GM06990 (cell line): ENCODE measurements around the gene PLAGL2.

Experiments used
- DNase-seq: peaks from one replicate; pipeline ENCODE4 v3.0.0-alpha.2; 2011; ENCODE audit not compliant: insufficient read length; ENCODE audit errors: extremely low read depth
- H3K27me3 ChIP-seq: replicated peaks from 2 replicates; pipeline ENCODE4 v1.6.0; 2011; ENCODE audit warnings: low read length; ENCODE audit not compliant: control insufficient read depth, insufficient read depth
- H3K36me3 ChIP-seq: 2 replicates; pipeline ENCODE4 v1.5.1; 2011; ENCODE audit warnings: low read length; ENCODE audit not compliant: control insufficient read depth, insufficient read depth
- H3K4me3 ChIP-seq: replicated peaks from 2 replicates; pipeline ENCODE4 v1.5.1; 2011; ENCODE audit warnings: low read depth, mild to moderate bottlenecking, control low read depth, low read length
- TF ChIP-seq, protein P1 (sequence below): IDR thresholded peaks from 2 replicates; pipeline ENCODE4 v1.5.1; 2011; ENCODE audit warnings: low read length, control low read depth, mild to moderate bottlenecking, inconsistent platforms; ENCODE audit not compliant: insufficient read depth, poor library complexity, severe bottlenecking

Gene PLAGL2

DNA sequence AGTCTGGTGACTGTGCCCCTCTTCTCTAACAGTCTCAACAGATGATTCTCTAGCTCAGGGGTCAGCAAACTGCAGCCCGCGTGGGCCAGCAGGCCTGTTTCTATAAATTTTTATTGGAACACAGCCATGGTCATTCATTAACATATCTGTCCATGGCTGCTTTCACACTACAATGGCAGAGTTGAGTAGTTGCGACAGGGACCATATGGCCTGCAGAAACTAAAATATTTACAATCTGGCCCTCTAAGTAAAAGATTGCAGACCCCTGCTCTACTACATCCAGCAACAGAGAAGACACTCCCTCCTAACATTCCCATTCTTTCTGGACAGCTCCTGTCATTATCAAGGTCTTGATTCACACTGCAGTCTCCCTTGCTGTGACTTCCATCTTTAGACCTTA lies 45.2 kb downstream of the PLAGL2 start:
- DNase-seq = no peak
- TF ChIP-seq, protein P1, sequence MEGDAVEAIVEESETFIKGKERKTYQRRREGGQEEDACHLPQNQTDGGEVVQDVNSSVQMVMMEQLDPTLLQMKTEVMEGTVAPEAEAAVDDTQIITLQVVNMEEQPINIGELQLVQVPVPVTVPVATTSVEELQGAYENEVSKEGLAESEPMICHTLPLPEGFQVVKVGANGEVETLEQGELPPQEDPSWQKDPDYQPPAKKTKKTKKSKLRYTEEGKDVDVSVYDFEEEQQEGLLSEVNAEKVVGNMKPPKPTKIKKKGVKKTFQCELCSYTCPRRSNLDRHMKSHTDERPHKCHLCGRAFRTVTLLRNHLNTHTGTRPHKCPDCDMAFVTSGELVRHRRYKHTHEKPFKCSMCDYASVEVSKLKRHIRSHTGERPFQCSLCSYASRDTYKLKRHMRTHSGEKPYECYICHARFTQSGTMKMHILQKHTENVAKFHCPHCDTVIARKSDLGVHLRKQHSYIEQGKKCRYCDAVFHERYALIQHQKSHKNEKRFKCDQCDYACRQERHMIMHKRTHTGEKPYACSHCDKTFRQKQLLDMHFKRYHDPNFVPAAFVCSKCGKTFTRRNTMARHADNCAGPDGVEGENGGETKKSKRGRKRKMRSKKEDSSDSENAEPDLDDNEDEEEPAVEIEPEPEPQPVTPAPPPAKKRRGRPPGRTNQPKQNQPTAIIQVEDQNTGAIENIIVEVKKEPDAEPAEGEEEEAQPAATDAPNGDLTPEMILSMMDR = no peak
- H3K36me3 ChIP-seq = peaks cover 52% of the 10 kb centered on the region
- no peak overlapping the region for H3K4me3 ChIP-seq
- no peaks in the 10 kb centered on the region for H3K27me3 ChIP-seq

- H3K4me3 ChIP-seq = no peak overlapping the region
- H3K36me3 ChIP-seq = peaks cover 46% of the 10 kb centered on the region
- TF ChIP-seq, protein P1 = no peak
- no peaks in the 10 kb centered on the region for H3K27me3 ChIP-seq
- DNase-seq = no peak
Observed at GRCh38 chr20:32160341-32160740, 47.2 kb downstream of the PLAGL2 start.

DNA sequence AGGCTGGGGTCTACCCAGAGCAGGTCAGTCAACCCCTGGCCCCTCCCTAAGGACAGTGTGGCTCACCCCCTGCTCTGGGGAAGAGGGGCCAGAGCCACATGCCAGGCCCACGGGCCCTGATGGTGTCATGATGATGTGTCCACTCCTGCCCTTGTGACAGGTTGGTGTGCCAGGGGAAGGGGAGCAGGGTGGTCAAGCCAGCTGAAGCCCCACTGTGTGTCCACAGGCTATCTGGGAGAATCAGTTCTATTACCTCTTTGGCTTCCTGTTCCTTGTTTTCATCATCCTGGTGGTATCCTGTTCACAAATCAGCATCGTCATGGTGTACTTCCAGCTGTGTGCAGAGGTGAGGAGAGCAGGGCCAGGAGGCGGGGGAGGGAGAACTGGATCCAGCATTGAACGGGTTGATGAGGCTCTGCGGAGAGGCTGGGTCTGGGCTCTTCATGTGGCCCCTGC lies 47.7 kb downstream of the PLAGL2 start:
- peaks cover 42% of the 10 kb centered on the region for H3K36me3 ChIP-seq
- H3K4me3 ChIP-seq = no peak overlapping the region
- TF ChIP-seq, protein P1 = no peak
- no peak for DNase-seq
- no peaks in the 10 kb centered on the region for H3K27me3 ChIP-seq

DNA sequence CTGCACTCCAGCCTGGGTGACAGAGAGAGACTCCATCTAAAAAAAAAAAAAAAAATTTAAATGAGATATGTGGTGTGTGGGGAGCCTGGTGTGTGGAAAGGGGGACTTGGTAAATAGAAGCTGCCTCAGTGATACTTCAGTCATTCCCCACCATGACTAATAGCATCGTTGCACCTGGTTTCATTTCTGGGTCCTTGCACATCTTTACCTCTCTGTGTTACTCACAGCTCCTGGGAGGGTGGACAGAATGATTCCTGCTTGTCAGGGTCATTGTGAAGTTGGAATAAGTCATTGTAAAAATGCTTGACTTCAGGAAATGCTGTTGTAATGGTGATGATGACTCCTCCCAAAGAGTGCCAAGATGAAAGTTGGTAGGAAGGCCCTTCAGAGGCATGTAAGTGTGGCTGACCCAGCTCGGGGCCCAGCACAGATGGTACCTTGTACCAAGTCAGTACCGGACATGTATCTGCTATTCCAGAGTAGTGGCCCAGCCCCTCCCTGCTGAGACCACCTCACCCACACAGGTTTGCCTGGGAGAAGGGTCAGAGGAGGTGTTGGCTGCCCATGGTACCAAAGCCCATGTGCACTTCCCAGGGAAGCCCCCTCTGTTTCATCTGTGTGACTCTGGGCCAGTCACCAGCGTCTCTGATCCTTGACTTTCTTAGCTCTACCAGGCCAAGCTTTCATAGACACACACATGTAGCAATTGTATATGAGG lies 48.4 kb downstream of the PLAGL2 start:
- TF ChIP-seq, protein P1 = no peak
- Histone ChIP-seq H3K36me3 (peaks cover 38% of the 10 kb centered on the region), H3K4me3 (no peak overlapping the region), H3K27me3 (no peaks in the 10 kb centered on the region)
- no peak for DNase-seq

GRCh38 chr20:32158351-32158750 lies 49.2 kb downstream of the PLAGL2 start:
- Histone ChIP-seq H3K4me3 (no peak overlapping the region), H3K36me3 (peaks cover 37% of the 10 kb centered on the region), H3K27me3 (no peaks in the 10 kb centered on the region)

More at GRCh38 chr20:32158351-32158750, 49.2 kb downstream of the PLAGL2 start:
- DNase-seq = no peak
- TF ChIP-seq, protein P1 = no peak
